HG03280 (cell line): ENCODE results near the gene UBTD1.
"Not testable (repeated sequence)": the region's sequence is repeated elsewhere in the genome, so short reads cannot be mapped to it uniquely, and the experiment has no call there.

ENCODE experiments used
- ATAC-seq: cut with Tn5 transposase; IDR thresholded peaks from one replicate; pipeline ENCODE4 v1.9.1; 2021; ENCODE audit warnings: mild to moderate bottlenecking, moderate library complexity; ENCODE audit not compliant: unreplicated experiment

The UBTD1 gene

GRCh38 chr10:97537186-97537869 lies 38.6 kb downstream of the UBTD1 start:
- ATAC-seq: no peak

- no peak for ATAC-seq
Measured at GRCh38 chr10:97538411-97538810, 39.7 kb downstream of the UBTD1 start.

GRCh38 chr10:97538839-97539238 lies 40.1 kb downstream of the UBTD1 start:
- ATAC-seq: no peak

- ATAC-seq: no peak
Measured at GRCh38 chr10:97539523-97540200, 40.9 kb downstream of the UBTD1 start.

- ATAC-seq: no peak
Measured at GRCh38 chr10:97540669-97541500, 42.2 kb downstream of the UBTD1 start.

GRCh38 chr10:97542169-97543024 lies 43.7 kb downstream of the UBTD1 start:
- no peak for ATAC-seq

GRCh38 chr10:97543025-97543546 lies 44.4 kb downstream of the UBTD1 start:
- ATAC-seq: no peak

- ATAC-seq: no peak
Measured at GRCh38 chr10:97546456-97547270, 47.9 kb downstream of the UBTD1 start.

- ATAC-seq: no peak
Measured at GRCh38 chr10:97547271-97547600, 48.5 kb downstream of the UBTD1 start.

GRCh38 chr10:97547962-97548361 lies 49.2 kb downstream of the UBTD1 start:
- ATAC-seq: no peak

- no peak for ATAC-seq
Measured at GRCh38 chr10:97548828-97549455, 50.2 kb downstream of the UBTD1 start.

GRCh38 chr10:97549587-97550322 lies 51.0 kb downstream of the UBTD1 start:
- ATAC-seq: no peak

GRCh38 chr10:97550336-97551149 lies 51.8 kb downstream of the UBTD1 start:
- ATAC-seq: no peak

- ATAC-seq: no peak
Measured at GRCh38 chr10:97551271-97551670, 52.5 kb downstream of the UBTD1 start.

GRCh38 chr10:97553575-97554031 lies 54.9 kb downstream of the UBTD1 start:
- peak; percentile 83 for ATAC-seq

GRCh38 chr10:97554336-97554735 lies 55.6 kb downstream of the UBTD1 start:
- ATAC-seq: not testable (repeated sequence)

- not testable (repeated sequence) for ATAC-seq
Measured at GRCh38 chr10:97555541-97555940, 56.8 kb downstream of the UBTD1 start.
